Retinal pigment epithelial cell (primary cell): Measurements from ENCODE around the gene COX5B.
"Not testable (repeated sequence)": the region's sequence is repeated elsewhere in the genome, so short reads cannot be mapped to it uniquely, and the experiment has no call there.

Experiments
- DNase-seq: peaks from one replicate; pipeline ENCODE4 v3.0.0-alpha.2; 2010; ENCODE audit warnings: low read depth
- H3K4me3 ChIP-seq: 2 replicates; pipeline ENCODE4 v1.5.1; 2011; ENCODE audit warnings: mild to moderate bottlenecking, low read length, control low read depth, moderate library complexity
- TF ChIP-seq, protein P1 (sequence below): conservative IDR thresholded peaks from 2 replicates; pipeline ENCODE4 v1.5.1; 2011; ENCODE audit warnings: low read depth, low read length, control low read depth, inconsistent platforms

The COX5B gene, protein sequence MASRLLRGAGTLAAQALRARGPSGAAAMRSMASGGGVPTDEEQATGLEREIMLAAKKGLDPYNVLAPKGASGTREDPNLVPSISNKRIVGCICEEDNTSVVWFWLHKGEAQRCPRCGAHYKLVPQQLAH

DNA sequence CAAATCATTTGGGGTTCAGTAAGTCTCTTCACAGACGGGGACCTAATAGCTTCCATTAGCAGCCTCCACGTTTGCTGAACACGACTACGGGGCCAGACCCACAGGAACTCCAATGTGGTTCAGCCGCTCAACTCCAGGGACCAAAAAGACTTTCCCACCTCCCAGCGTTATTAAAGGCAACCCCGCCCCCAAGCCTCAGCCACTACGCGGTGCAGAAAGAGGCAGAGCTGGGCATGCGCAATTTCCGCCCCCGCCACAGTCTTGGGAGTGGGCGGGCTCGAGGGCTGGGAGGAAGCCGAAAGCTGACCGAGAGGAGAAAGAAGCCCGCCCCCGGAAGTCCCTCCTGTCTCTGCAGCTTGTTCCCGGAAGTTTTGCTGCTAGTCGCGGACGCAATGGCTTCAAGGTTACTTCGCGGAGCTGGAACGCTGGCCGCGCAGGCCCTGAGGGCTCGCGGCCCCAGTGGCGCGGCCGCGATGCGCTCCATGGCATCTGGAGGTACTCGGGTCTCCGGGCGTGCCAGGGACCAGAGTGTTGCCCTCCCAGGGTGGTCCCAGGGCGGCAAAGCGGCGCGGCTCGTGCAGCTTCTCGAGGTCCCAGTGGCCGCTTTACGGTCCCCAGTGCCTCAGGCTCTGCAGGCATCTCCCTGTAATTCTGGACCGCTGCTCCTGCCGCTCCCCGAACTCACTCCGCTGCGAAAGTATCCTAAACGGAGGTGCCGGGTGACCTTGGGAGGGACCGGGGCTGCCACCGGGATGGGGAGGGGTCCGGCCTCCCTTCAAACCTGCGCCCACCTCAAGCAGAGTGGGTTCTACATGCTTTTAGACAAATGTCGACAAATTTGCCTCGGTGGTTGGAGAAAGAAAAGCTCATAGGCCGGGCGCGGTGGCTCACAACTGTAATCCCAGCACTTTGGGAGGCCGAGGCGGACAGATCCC, at the start of gene COX5B:
Gene COX5B (plus strand): TSS at position 368 of the 935 bp plus-strand sequence. CDS start 25 bp downstream, at position 393.
- DNase-seq: peak; percentile 84
- H3K4me3 ChIP-seq: peak within 1 kb of the TSS; percentile 96
- TF ChIP-seq, protein P1, sequence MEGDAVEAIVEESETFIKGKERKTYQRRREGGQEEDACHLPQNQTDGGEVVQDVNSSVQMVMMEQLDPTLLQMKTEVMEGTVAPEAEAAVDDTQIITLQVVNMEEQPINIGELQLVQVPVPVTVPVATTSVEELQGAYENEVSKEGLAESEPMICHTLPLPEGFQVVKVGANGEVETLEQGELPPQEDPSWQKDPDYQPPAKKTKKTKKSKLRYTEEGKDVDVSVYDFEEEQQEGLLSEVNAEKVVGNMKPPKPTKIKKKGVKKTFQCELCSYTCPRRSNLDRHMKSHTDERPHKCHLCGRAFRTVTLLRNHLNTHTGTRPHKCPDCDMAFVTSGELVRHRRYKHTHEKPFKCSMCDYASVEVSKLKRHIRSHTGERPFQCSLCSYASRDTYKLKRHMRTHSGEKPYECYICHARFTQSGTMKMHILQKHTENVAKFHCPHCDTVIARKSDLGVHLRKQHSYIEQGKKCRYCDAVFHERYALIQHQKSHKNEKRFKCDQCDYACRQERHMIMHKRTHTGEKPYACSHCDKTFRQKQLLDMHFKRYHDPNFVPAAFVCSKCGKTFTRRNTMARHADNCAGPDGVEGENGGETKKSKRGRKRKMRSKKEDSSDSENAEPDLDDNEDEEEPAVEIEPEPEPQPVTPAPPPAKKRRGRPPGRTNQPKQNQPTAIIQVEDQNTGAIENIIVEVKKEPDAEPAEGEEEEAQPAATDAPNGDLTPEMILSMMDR: no peak

DNA sequence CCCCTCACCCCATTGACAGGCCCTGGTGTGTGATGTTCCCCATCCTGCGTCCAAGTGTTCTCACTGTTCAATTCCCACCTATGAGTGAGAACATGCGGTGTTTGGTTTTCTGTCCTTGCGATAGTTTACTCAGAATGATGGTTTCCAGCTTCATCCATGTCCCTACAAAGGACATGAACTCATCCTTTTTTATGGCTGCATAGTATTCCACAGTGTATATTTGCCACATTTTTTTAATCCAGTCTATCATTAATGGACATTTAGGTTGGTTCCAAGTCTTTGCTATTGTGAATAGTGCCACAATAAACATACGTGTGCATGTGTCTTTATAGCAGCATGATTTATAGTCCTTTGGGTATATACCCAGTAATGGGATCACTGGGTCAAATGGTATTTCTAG, 49.7 kb upstream of the COX5B start:
- DNase-seq, H3K4me3 ChIP-seq: not testable (repeated sequence)

DNA sequence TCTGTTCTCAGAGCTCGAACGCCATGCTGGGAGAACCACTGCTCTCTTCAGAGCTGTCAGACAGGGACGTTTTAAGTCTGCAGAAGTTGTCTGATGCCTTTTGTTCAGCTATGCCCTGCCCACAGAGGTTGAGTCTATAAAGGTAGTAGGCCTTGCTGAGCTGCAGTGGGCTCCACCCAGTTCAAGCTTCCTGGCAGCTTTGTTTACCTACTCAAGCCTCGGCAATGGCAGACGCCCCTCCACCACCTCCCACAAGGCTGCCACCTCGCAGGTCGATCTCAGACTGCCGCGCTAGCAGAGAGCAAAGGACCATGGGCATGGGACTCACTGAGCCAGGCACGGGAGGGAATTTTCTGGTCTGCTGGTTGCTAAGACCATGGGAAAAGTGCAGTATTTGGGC, 44.3 kb upstream of the COX5B start:
- not testable (repeated sequence) for DNase-seq, H3K4me3 ChIP-seq

DNA sequence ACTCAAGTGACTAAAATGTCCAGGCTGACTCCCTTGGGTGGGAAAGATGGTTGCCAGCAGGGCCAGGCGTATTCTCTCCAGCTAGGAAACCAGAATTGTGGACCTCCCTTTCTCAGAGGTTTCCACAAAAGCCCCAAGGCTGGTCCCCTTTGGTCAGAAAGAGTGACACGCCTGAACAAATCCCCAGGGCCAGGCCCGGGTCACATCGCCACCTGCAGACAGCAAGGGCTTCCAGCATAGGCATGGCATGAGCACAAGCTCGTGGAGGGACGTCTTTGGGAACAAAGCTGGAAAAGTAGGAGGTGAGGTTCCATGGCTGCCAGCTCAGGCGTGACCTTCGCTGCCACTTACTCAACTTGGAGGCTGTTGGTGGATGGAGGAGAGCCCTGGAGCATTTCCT, 40.8 kb upstream of the COX5B start:
- not testable (repeated sequence) for DNase-seq

DNA sequence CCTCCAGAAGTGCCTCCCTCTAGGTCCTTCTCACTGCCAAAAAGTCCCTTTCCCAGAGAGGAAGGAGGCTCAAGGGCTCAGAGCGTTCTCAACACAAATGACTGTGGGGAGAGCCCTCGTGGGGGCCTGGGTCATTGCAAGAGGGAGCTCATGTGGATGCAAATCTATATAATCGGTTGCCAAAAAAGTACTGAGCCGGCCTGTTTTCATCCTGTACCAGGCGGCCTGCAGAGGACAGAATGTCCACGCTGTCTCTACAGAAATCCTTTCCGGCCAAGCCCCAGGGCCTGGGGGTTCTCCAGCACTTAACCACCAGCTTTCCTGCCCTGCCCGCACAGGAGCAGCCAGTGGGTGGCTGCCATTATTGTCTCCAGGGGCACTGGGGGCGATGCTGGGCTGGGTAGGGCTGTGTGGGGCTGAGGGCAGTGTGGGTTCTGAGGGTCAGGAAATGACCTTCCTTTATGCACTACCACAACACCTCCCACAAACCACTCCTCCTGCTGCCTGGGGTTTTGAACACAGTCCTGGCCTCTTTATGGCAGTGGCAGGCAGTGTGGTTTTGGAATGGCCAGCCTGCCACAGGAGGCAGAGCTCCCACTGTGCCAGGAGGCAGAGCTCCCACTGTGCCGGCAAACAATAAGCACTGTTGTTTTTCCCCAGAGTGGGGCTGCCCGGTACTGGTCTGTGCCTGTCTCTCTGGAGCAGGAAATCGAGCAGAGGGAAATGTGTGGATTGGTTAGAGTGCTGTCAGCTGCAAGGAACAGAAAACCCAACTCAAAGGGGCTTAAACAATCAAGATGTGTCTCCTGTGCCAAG, 40.1 kb upstream of the COX5B start:
- not testable (repeated sequence) for H3K4me3 ChIP-seq, DNase-seq

More for the DNA sequence above, 40.8 kb upstream of the COX5B start:
- H3K4me3 ChIP-seq: not testable (repeated sequence)

DNA sequence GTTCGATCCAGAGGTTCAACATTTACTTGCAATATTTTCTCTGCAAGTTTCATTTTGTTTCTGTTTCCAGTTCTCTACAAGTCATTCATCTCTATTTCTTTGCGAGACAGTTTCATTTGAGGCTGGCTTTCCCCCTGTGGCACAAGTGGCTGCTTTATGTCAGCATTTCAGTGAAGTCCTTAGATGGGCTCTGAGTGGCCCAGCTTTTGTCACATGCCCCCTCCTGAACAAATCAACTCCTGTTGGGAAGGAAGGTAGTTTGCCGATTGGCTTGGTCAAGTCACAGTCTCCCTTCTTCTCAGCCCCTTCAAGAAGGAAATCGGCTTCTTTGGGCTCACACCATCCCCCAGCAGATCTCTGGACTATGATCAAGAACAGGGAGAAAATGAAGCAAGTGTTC, 37.1 kb upstream of the COX5B start:
- not testable (repeated sequence) for DNase-seq, H3K4me3 ChIP-seq

DNA sequence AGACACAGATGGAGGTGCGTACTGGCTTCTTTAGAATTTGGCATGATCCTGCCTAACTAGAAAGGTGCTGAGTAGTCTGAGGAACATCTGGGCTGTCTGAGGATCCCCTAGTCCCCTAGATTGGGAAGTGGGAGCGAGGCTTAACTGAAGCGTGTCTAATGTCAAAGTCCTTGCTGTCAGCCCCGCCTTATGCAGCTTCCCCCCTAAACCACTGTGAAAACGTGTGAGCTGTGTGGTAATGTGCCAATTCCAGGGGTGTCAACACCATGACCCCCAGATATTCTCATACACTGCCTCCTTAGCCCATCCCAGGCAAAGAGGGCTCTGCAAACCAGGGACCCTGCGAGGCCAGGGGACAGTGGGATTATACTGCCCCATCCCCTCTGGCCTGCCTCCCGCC, 34.0 kb upstream of the COX5B start:
- H3K4me3 ChIP-seq, DNase-seq: not testable (repeated sequence)

DNA sequence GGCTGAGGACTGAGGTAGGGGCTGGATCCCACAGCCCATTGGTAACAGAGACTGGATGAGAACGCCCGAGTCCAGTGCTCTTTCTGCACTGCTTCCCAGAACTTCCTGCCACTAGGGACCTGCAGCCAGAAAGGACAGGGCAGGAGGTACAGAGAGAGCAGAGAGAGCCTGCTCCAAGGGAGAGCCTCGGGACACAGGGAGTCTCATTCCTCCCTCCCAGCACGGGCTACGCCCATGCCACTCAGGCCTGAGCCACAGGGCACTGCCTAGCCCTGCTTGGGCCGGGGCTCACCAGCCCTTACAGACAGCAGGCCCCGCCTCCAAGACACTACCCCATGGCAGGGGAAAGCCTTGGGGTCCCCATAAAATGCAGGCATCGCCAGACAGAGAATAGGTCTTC, 30.1 kb upstream of the COX5B start:
- not testable (repeated sequence) for DNase-seq, H3K4me3 ChIP-seq

DNA sequence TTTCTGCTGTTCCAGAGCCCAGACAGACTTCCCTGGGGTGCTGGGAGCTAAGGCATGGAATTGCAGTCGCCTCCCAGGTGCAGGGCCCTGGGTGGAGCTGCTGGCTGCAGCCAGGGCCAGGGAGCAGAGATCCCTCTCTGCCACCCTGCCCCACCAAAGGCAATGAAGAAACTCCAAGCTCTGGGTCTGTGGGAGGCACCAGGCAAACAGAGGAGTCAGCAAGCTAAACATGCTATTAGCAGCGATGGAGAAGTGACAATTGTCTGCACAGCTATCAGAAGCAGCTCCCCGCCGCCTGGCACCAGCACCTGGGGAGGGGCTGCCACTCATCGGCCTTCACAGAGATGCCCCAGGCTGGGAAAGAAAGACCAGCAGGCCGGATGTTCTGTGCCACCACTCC, 28.0 kb upstream of the COX5B start:
- DNase-seq: no peak
- TF ChIP-seq, protein P1: no peak

DNA sequence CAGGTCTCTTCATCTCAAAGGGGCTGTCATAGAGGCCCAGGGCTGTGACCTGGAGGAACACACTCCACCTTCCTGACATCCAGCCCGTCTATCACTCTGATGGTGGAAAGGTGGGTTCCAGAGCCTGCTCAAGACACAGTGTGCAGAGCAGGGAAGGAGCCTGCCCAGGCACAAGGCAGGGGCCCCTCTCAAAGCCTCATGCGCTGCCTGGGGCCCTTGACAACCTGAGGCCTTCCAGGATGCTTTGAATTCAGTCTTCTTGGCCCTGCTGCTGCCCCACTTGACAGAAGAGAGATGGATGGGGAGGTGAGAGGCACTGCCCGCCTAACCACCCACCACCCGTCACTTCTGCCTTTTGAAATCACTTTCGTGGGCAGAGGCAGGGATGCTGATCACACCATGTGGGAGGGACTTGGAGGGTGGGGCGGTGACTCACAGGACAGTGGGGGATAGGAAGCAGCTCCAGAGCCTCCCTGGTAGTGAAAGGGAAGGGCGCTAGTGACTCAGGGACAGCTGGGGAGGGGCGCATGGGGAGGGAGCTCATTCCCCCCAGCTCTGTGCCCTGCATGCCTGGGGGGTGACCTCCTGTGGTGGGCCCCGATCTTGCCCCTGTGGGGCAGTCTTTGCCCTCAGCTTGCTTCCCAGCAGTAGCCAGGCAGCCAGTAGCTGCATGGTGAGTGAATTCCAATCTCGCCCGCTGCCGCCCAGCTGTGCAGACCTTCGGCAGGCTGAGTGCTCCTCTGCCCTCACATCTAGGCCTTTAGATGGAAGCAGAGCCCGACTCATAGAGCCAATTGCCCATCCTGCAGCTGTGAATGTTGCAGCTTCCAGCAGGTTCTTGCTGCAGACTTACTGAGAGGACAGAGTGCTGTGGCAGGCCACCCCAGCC, 26.7 kb upstream of the COX5B start:
- not testable (repeated sequence) for DNase-seq

More for the DNA sequence above, 28.0 kb upstream of the COX5B start:
- no peak overlapping the region for H3K4me3 ChIP-seq

DNA sequence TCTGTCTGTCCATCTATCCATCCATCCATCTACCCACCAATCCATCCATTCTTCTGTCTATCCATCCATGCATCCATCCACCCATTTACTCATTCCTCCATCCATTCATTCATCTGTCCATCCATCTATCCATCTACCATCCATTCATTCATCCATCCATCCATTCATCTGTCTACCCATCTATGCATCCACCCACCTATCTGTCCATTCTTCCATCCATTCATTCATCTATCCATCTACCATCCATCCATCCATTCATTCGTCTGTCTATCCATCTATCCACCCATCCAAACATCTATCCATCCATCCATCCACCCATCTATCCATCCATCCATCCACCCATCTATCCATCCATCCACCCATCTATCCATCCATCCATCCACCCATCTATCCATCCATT, 25.4 kb upstream of the COX5B start:
- DNase-seq, H3K4me3 ChIP-seq: not testable (repeated sequence)

More for the DNA sequence above, 26.7 kb upstream of the COX5B start:
- H3K4me3 ChIP-seq: not testable (repeated sequence)

DNA sequence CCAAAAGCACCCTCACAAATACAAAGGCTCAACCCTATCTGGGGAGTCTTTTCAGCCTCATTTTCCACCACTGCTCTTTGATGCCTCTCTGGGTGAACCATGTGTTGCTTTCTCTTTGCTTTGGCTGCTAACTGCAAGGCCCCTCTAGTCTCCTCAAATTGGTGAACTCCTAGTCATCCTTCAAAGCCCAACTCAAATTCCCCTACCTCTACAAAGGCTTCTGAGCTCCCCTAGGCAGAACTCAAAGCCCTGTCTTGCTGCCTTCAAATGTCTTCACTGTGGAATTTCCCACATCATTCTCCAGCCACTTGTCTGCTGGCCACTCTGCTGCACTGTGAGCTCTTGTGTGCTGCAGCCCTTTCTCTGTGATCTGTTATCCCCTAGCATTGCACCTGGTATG, 22.9 kb upstream of the COX5B start:
- H3K4me3 ChIP-seq, DNase-seq: not testable (repeated sequence)

DNA sequence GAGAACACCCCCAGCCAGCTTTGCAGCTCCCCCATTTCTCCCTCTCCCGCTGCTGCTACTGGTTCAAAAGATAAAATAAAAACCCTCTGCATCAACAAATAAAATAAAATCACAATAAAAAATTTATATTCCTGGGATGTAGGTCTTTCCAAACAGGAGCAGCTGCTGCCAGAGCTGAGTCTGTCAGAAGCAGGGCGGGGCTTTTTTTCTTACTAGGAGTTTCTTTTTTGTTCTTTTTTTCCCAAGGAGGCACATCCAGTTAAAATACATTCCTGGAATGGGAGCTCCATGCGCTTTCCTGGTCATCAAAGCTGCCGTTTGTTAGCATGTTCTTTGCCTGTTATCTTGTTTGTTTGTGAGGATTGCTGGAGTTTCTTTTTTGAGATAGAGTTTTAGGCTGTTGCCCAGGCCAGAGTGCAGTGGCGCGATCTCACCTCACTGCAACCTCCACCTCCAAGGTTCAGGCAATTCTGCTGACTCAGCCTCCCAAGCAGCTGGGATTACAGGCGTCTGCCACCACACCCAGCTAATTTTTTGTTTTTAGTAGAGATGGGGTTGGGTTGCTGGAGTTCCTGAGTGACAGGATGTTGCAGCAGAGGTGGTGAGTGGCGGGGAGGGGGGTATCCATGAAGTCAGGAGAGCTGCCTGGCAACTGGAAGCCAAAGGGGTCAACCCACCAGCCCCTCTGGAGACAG, 20.4 kb upstream of the COX5B start:
- not testable (repeated sequence) for DNase-seq, H3K4me3 ChIP-seq

DNA sequence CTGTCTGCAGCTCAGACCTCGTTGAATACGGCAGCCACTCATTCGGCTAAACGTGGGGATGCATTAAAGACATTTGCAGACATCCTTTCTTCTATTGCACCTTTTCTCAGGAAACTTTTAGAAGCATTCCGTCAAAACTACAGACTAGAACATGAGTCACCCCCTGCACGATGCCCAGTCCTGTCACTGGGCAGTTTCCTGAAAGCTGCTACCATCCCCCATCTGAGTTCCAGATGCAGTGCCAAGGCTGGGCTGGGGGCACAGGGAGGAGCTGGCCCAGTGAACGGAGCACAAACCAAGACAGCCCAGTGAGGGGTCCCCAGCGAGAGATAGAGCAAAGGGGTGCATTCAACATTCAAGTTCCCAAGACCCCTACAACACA, 19.8 kb upstream of the COX5B start:
- not testable (repeated sequence) for H3K4me3 ChIP-seq, DNase-seq
